ENCODE data around the gene POLR3H.

POLR3H gene

DNA sequence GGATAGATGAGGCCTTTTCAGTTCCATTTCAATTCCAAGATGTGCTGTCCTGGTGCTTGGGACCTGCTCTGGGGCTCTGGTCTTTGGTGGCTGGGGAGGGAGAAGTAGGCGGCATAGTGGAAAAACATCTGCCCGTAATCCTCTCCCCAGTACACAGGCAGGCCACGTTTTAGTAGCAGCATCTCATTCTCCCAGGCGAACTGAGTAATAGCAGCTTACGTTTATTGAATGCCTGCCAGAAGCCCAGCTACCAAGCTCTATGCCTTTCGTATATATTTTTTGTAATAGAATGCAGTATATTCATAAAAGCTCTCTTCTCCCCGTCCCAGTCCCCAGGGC, 63.9 kb downstream of the POLR3H start:
- DNase-seq: no peak

DNA sequence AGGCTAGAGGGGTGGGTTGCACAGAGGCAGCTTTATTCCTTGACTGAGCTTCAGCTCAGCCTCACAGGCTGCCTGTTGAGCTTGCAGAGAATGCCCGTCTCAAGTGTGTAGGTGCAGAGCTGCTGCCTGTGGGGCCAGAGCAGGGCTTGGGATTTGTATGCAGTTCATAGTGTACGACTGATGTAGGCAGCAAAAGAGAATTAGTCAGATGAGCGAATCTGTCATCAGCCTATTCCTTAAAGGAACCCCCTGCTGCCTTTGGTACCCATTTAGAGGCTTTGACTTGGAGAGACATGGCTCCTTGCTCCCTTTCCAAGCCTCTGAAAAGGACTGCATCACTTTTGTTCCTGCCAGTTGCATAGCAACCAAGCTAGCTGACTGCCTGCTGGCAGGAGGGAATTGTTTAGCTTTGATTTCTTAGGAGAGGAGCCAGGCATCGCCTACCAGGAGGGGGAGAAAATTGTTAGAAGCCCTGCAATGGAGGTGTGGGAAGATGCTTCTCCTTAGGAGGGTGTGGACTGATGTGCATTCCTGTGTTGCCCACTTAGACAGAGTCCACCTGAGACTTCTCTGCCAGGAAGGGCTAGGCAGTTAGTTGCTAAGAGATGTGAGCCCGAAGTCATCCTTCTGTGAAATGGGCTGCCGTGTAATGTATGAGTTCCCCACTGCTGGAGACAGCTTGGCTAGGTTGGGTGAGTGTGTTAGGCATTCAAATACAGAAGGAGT, 64.4 kb downstream of the POLR3H start:
- no peak for DNase-seq

- DNase-seq: no peak
Measured at GRCh38 chr22:41478891-41479521, 65.3 kb downstream of the POLR3H start.

- no peak for DNase-seq
Measured at GRCh38 chr22:41478473-41478872, 65.8 kb downstream of the POLR3H start.
